Stimulated activated CD8-positive, alpha-beta memory T cell treated with anti-CD3 and anti-CD28 coated beads, Interleukin-15, amount 100 ng/mL, for 1 hour (primary cell): ENCODE results near the gene SERINC5.
"Not testable (repeated sequence)": the region's sequence is repeated elsewhere in the genome, so short reads cannot be mapped to it uniquely, and the experiment has no call there.

ENCODE experiments used
- DNase-seq: peaks from one replicate; pipeline ENCODE4 v3.0.0-alpha.2; 2020; ENCODE audit warnings: low read depth

Gene SERINC5

GRCh38 chr5:80170117-80170535 is 85.7 kb downstream of the SERINC5 start:
- DNase-seq: no peak

DNA sequence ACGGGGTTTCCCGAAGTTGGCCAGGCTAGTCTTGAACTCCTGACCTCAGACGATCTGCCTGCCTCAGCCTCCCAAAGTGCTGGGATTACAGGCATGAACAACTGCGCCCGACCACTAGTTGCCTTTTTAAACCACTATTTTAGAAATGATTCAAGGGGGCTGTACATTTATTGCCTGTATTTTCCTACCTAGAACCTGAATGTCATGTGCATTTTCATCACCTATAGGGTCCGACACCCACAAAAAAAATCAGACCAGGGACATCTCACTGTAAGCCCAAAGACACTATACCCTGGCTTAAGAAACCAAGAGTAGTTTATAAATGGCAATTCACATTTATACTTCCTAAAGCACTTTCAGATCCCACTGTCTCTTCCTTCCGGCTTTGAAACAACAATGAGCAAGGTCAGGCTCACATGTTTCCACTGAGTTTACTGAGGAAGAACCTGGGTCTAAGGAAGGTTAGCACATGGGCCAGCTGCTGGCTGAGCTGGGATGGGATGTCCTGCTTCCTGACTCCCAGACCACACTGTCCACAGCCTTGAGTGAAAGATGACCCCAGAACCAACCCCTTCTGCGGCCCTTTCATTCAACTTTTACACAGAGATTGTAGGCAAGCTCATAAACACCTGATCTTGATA is 87.3 kb downstream of the SERINC5 start:
- DNase-seq: no peak

DNA sequence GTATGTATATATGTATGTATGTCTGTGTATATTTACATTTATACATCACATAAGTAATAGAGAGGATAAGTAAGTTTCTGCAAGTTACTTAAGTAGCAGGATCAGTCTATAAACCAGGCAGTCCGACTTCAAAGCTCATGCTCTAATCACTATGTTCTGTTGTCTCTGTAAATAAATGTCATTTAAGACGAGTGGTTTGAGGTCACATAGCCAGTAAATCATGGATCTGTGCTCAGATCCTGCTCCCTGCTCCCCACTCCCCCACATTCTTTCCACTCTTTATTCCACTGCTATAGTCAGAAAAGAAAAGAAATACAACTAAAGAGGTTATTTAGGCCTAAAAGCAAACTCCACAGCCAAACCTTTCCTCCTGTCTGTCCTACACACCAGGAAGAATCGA is 90.4 kb downstream of the SERINC5 start:
- no peak for DNase-seq

GRCh38 chr5:80161165-80161564 is 94.7 kb downstream of the SERINC5 start:
- no peak for DNase-seq

- no peak for DNase-seq
Observed at GRCh38 chr5:80160242-80160641, 95.6 kb downstream of the SERINC5 start.

GRCh38 chr5:80159133-80159815 is 96.6 kb downstream of the SERINC5 start:
- DNase-seq: no peak

DNA sequence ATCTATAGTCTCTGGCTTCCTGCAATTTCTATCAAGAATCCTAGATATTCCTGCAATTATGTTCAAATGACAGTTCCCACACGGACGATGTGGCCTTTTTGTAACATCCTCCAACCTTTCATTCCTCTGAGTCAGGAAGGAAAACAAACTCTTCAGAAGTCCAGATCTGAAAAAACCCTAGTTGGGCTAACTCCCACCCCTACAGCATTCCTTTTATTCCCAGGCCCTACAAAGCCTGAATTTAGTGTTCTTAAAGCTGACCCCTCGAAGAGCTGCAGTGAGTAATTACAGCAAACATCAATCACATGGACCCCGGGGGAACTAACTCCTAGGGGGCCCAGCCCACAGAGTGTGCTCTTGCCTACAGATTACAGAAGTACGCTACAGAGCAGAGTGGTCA is 99.7 kb downstream of the SERINC5 start:
- no peak for DNase-seq

- no peak for DNase-seq
Observed at GRCh38 chr5:80154749-80155148, 101.1 kb downstream of the SERINC5 start.

DNA sequence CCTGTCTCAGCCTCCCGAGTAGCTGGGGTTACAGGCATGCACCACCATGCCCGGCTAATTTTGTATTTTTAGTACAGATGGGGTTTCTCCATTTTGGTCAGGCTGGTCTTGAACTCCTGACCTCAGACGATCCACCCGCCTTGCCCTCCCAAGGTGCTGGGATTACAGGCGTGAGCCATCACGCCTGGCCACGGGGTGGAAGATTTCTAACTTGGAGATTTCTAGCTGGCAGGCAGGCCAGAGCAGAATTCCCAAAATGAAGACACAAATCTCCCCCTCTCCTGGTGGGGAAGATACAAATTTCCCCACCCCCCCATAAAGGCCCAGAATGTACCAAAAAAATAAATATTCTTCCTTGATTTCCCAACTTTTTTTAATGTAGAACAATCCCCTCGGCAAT is 101.6 kb downstream of the SERINC5 start:
- DNase-seq: not testable (repeated sequence)

- DNase-seq: no peak
Observed at GRCh38 chr5:80153586-80154126, 102.2 kb downstream of the SERINC5 start.

DNA sequence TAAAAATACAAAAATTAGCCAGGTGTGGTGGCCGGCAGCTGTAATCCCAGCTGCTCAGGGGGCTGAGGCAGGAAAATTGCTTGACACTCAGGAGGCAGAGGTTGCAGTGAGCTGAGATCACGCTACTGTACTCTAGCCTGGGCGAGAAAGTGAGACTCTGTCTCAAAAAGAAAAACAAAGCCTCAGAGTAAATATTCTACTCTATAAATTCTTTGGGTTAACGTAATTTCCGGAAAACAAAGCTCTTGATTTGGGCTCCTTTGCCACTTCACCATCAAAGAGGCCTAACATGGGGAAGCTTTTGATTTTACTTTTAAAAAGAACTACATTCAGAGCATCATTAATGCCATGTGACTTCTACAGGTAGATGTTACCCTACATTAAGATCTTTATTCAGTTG is 103.1 kb downstream of the SERINC5 start:
- DNase-seq: no peak

DNA sequence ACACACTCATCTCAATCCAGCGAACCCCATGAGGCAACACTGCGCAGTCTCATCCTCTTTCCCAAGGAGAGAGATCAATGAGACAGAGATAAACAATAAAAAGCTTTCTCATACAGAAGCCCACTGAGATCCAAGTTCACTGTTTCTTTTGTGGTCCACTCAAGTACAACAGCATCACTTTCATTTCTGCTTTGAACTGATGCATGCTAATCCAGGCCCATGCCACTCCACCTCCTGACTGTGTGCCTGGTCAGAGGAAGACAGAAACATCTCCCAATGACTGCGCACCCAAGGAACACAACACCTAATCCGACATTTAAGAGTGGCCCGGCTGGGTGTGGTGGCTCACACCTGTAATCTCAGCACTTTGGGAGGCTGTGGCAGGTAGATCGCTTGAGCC is 104.0 kb downstream of the SERINC5 start:
- no peak for DNase-seq

DNA sequence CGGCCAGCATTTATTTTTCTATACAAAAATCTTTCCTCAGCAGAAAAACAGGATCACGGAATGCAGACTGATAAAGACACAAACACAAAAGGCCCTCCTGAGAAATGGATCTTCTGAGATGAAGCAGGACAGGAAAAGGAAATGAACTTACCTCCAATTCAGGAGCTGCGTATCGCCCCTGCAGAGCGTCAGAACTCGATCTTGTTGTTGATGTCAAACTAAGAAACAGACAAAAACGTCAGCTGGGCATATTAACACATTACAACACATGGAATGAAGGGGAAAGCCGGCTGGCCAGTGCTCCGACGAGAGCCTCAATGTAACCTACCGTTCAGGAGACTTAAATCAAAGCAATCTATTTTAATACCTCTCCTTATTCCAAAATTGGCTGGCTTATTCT is 105.1 kb downstream of the SERINC5 start:
- no peak for DNase-seq

- DNase-seq: no peak
Observed at GRCh38 chr5:80149161-80149609, 106.7 kb downstream of the SERINC5 start.

DNA sequence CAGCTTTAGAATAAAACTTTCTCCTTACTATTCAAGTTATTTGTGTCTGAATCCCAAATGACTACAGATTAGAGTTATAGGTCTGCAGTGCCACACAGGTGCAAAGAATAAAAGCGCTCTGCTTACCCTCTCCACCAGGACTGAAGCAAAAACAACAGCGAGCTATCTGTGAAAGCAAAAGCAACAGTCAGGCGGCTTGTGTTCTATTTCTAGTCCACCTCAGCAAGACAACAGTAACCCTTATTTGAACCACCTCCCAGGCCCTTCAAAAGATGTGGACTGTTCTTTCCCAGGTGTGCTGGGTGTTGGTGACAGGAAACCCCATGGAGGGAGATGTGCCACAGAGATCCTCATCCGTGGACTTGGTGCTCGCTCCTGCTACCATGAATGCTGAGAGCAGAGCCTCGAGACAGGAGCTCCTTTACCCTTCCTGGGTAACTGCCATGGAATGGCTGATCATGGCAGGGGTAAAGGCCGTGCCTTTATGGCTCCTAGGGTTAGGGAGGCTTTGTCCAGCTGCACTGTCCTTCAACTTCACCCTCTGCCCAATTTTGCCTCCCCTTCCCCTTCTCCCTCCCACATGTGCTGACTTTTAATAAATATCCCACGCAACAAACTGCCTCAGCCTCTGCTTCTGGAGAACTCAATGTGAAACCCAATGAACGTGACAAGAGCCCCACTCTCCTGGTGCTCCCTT is 108.6 kb downstream of the SERINC5 start:
- DNase-seq: no peak

DNA sequence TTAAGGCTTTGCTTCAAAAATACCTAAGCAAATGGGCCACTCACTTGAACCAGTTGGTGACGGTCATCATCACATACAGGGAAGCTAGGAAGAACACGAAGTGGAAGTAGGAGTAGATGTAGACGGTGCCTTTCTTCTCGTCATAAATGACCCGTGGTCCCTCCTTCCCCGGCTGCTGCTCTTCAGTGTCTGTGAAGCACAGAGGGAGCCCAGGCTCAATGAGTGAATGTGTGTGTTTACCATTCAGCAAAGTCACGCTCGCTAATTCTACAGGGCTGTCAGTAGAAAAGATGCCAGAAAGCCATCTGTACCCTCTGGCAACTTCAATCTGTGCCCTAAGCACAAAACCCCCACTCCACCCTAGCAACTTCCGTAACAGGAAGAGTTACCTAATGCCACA is 109.8 kb downstream of the SERINC5 start:
- no peak for DNase-seq

GRCh38 chr5:80143491-80143890 is 112.4 kb downstream of the SERINC5 start:
- no peak for DNase-seq

DNA sequence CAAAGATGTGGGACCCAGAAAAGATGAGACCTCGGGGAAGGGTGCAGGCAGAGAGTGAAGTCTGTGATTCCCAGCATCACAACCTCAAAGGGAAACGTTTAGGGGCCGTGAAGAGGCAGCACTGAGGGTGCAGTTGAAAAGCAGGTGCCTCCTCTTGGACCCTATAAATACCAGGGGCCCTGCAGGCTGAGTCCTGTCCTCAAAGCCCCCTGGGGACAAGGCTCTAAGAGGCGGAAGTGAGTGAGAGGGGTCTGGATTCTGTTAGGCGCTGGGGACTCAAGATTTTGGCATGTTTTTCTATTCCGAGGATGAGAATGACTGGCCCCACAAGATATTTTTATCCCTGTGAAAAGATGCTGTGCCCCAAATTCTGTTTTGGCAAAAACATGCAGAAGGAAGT is 112.9 kb downstream of the SERINC5 start:
- no peak for DNase-seq

GRCh38 chr5:80141681-80142080 is 114.2 kb downstream of the SERINC5 start:
- DNase-seq: no peak

- DNase-seq: no peak
Observed at GRCh38 chr5:80141147-80141671, 114.6 kb downstream of the SERINC5 start.

DNA sequence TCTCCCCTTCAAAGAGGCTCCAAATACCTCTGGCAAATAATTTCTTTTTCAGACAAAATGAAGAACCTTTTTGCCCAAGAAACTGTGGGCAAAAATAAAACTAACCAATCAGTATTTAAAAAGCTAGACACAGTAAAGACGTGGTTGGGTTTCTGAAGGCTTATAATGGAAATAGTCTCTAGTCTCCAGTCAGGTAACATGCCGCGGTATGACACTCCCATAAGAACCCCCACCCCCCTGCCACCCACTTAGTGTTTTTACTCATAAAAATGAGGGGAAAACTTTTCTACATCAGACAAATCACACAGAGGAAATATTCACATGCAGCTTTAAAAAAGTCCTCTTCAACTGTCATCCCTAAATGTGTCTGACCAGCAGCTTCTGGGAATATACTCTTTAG is 115.4 kb downstream of the SERINC5 start:
- DNase-seq: no peak

GRCh38 chr5:80139466-80139972 is 116.3 kb downstream of the SERINC5 start:
- no peak for DNase-seq

GRCh38 chr5:80138486-80138885 is 117.4 kb downstream of the SERINC5 start:
- no peak for DNase-seq
